B cell (primary cell): ENCODE results near the gene AMTN. TPM values are rescaled to one million over a fixed set of nuclear protein-coding genes. Genes with fewer than 3 reads are reported as not detected.

Experiments used
- ATAC-seq: fragments of 200-7000 bp; cut with Tn5 transposase; one replicate; pipeline ENCODE4 v1.10.0; 2021; ENCODE audit warnings: low read depth, mild to moderate bottlenecking, moderate number of reproducible peaks, moderate library complexity
- CTCF ChIA-PET: fragments of 350-600 bp; sonication (Branson Sonifier 250); formaldehyde crosslinking; loops from one replicate; lab custom pipeline; 2021; ENCODE audit warnings: antibody characterized with exemption, inconsistent platforms; lab: Charles Lee
- POLR2A ChIA-PET: fragments of 350-600 bp; sonication (Branson Sonifier 250); formaldehyde crosslinking; loops from one replicate; lab custom pipeline; 2021; ENCODE audit warnings: antibody characterized with exemption; lab: Charles Lee
- DNase-seq: peaks from one replicate; pipeline ENCODE4 v3.0.0; 2013
- H2AFZ ChIP-seq: 2 replicates; pipeline ENCODE4 v1.6.1; 2012; ENCODE audit warnings: mild to moderate bottlenecking, low read depth, low read length; ENCODE audit not compliant: insufficient read depth, poor library complexity, severe bottlenecking
- H3K27ac ChIP-seq, 2 donors: 1 replicate in 1 of 2; 2 replicates in 1 of 2; pipeline ENCODE4 v1.5.1; 2012 to 2013; ENCODE audit warnings: low read length in 2 of 2, mild to moderate bottlenecking in 2 of 2, moderate library complexity in 1 of 2
- H3K27me3 ChIP-seq, 4 experiments: fragments of 200-600 bp in 1 of 4; sonication (generic) in 1 of 4; replicated peaks in 1 of 4; 1 replicate in 2 of 4; 2 replicates in 2 of 4; pipeline versions ENCODE4 v1.6.1 to v1.7.0; 2013 to 2016; ENCODE audit warnings: low read length in 3 of 4, mild to moderate bottlenecking in 2 of 4, mixed read lengths in 1 of 4, moderate library complexity in 1 of 4; ENCODE audit not compliant: insufficient read depth in 4 of 4, control insufficient read depth in 3 of 4; ENCODE audit errors: control extremely low read depth in 1 of 4
- H3K36me3 ChIP-seq, 2 experiments: replicated peaks in 1 of 2; 1 replicate in 1 of 2; 2 replicates in 1 of 2; pipeline versions ENCODE4 v1.6.1 to v1.7.1; 2013; ENCODE audit warnings: low read length in 1 of 2; ENCODE audit not compliant: insufficient read depth in 2 of 2, control insufficient read depth in 1 of 2; ENCODE audit errors: control extremely low read depth in 1 of 2, extremely low read depth in 1 of 2
- H3K4me1 ChIP-seq, 2 donors: fragments of 200-600 bp in 1 of 2; sonication (generic) in 1 of 2; 1 replicate in 1 of 2; 2 replicates in 1 of 2; pipeline versions ENCODE4 v1.5.1 to v1.6.1; 2013 to 2017; ENCODE audit warnings: low read length in 2 of 2; ENCODE audit not compliant: control insufficient read depth in 2 of 2, insufficient read depth in 2 of 2
- H3K4me2 ChIP-seq: replicated peaks from 2 replicates; pipeline ENCODE3; 2012; ENCODE audit warnings: mild to moderate bottlenecking, low read depth, low read length; ENCODE audit not compliant: poor library complexity, severe bottlenecking
- H3K4me3 ChIP-seq, 5 experiments: fragments of 200-600 bp in 1 of 5; sonication (generic) in 1 of 5; 1 replicate in 3 of 5; 2 replicates in 2 of 5; pipeline versions ENCODE4 v1.5.1 to v1.7.0; 2011 to 2016; ENCODE audit warnings: low read length in 4 of 5, mild to moderate bottlenecking in 4 of 5, low read depth in 2 of 5, control low read depth in 1 of 5, moderate library complexity in 1 of 5; ENCODE audit not compliant: insufficient read depth in 1 of 5; ENCODE audit errors: control extremely low read depth in 1 of 5, extremely low read depth in 1 of 5
- H3K79me2 ChIP-seq: fragments of 200-600 bp; sonication (generic); one replicate; pipeline ENCODE4 v1.6.0; 2016; ENCODE audit warnings: low read length; ENCODE audit not compliant: control insufficient read depth, insufficient read depth
- H3K9ac ChIP-seq: fragments of 200-600 bp; sonication (generic); 2 replicates; pipeline ENCODE4 v1.6.1; 2017; ENCODE audit warnings: mild to moderate bottlenecking, low read length, moderate library complexity
- H3K9me3 ChIP-seq, 3 donors: one replicate each; pipeline versions ENCODE4 v1.6.1 to v1.7.1; 2013; ENCODE audit warnings: low read length in 2 of 3; ENCODE audit not compliant: control insufficient read depth in 2 of 3, insufficient read depth in 1 of 3; ENCODE audit errors: control extremely low read depth in 1 of 3
- H4K20me1 ChIP-seq: 2 replicates; pipeline ENCODE4 v1.6.0; 2012; ENCODE audit warnings: mild to moderate bottlenecking, low read length; ENCODE audit not compliant: insufficient read depth, control insufficient read depth, poor library complexity, severe bottlenecking
- H3K27ac Mint-ChIP-seq: one replicate; pipeline ENCODE4 v1.8.0; 2021; ENCODE audit warnings: mixed read lengths
- H3K27me3 Mint-ChIP-seq: one replicate; pipeline ENCODE4 v1.8.0; 2021; ENCODE audit warnings: mixed read lengths
- H3K4me1 Mint-ChIP-seq: one replicate; pipeline ENCODE4 v1.8.0; 2021; ENCODE audit warnings: mixed read lengths
- H3K4me3 Mint-ChIP-seq: one replicate; pipeline ENCODE4 v1.8.0; 2021; ENCODE audit warnings: mixed read lengths
- H3K9me3 Mint-ChIP-seq: one replicate; pipeline ENCODE4 v1.8.0; 2022; ENCODE audit warnings: mixed read lengths; ENCODE audit not compliant: insufficient read depth
- CTCF ChIP-seq: fragments of 200-600 bp; IDR thresholded peaks from one replicate; pipeline ENCODE4 v1.8.0; 2022; ENCODE audit warnings: antibody characterized with exemption, mild to moderate bottlenecking
- EZH2 ChIP-seq: IDR thresholded peaks from 2 replicates; pipeline ENCODE4 v1.6.1; 2012; ENCODE audit warnings: borderline replicate concordance, low read depth, mild to moderate bottlenecking, moderate library complexity, low read length; ENCODE audit not compliant: insufficient read depth, poor library complexity, severe bottlenecking
- WGBS: methylation state at CpG from one replicate; pipeline ENCODE4 v1.1.5; 2013; ENCODE audit warnings: missing lambda C conversion rate; ENCODE audit not compliant: insufficient coverage; 5-methylcytosine and 5-hydroxymethylcytosine counted together
- intact Hi-C: fragments of 100-400 bp; cut with micrococcal nuclease; formaldehyde crosslinking; loops from one replicate; pipeline ENCODE4 v1.10.0; 2022
- polyA plus RNA-seq: library from polyadenylated mRNA; depleted of rRNA; stranded (reverse); fragments of >200 nt; gene quantifications from 2 replicates; pipeline ENCODE4 v1.2.3, GENCODE V29; 2012
- total RNA-seq, 2 donors: library from RNA; stranded (reverse); fragments of 120-200 nt in 1 of 2; gene quantifications; 1 replicate in 1 of 2; 2 replicates in 1 of 2; pipeline versions ENCODE4 v1.2.3 to v1.2.4, GENCODE V29; 2013 to 2022

The AMTN gene
- total and polyA plus RNA-seq, 2 donors (not counting 1 experiment from before 2014, with no cell fraction given), result not detected

GRCh38 chr4:70511365-70511764 lies 7.0 kb upstream of the AMTN start:
- Histone ChIP-seq H3K27ac (no peak overlapping the region), H3K4me1 (no peaks in the 10 kb centered on the region), H3K36me3 (no peaks in the 10 kb centered on the region), H3K4me3 (no peak overlapping the region), H2AFZ (no peak overlapping the region), H3K79me2 (no peaks in the 10 kb centered on the region), H4K20me1 (no peaks in the 10 kb centered on the region), H3K9me3 (no peaks in the 10 kb centered on the region), H3K27me3 (peaks cover 0 to 3% (median 0%) of the 10 kb centered on the region in 4 experiments), H3K9ac (no peak overlapping the region), H3K4me2 (no peak overlapping the region)
- H3K9me3 Mint-ChIP-seq, result no peaks in the 10 kb centered on the region
- WGBS, result no CpG with 5 or more reads among the region's 3 CpGs
- intact Hi-C loops, result no loop called here
- DNase-seq (no peak), ATAC-seq (no peak)
- H3K27ac Mint-ChIP-seq, result no peak overlapping the region
- POLR2A ChIA-PET, result no interaction called here
- CTCF ChIA-PET, result interaction anchor here (0.9 kb wide), 1 partner anchor 9 kb away, joined by 3 read pairs; no protein-coding TSS in a partner anchor
- no peak overlapping the region for H3K4me3 Mint-ChIP-seq
- no peaks in the 10 kb centered on the region for H3K4me1 Mint-ChIP-seq
- peaks cover 5% of the 10 kb centered on the region for H3K27me3 Mint-ChIP-seq
- TF ChIP-seq CTCF (no peak), EZH2 (no peak)

GRCh38 chr4:70515367-70516250 lies 2.8 kb upstream of the AMTN start:
- intact Hi-C loops, result no loop called here
- no peaks in the 10 kb centered on the region for H3K9me3 Mint-ChIP-seq
- no peak overlapping the region for H3K4me2 ChIP-seq
- H4K20me1 ChIP-seq, result no peaks in the 10 kb centered on the region
- ATAC-seq, result no peak
- ChIA-PET CTCF (no interaction called here), POLR2A (no interaction called here)
- no peak for DNase-seq
- H3K4me3 ChIP-seq, result no peak overlapping the region
- TF ChIP-seq EZH2 (no peak), CTCF (no peak)
- H3K27ac ChIP-seq, result no peak overlapping the region
- no peaks in the 10 kb centered on the region for H3K4me1 ChIP-seq
- H3K4me1 Mint-ChIP-seq, result no peaks in the 10 kb centered on the region
- peaks cover 7% of the 10 kb centered on the region for H3K27me3 Mint-ChIP-seq
- WGBS, result 76% methylated on average over 3 of the region's 4 CpGs
- H3K36me3 ChIP-seq, result no peaks in the 10 kb centered on the region
- no peaks in the 10 kb centered on the region for H3K79me2 ChIP-seq
- no peak overlapping the region for H3K27ac Mint-ChIP-seq
- H3K27me3 ChIP-seq, result peaks cover 0 to 3% (median 0%) of the 10 kb centered on the region in 4 experiments
- no peak overlapping the region for H3K4me3 Mint-ChIP-seq
- H3K9ac ChIP-seq, result no peak overlapping the region
- no peaks in the 10 kb centered on the region for H3K9me3 ChIP-seq
- H2AFZ ChIP-seq, result no peak overlapping the region
